ENCODE data around the gene TMEM255B. TPM values are rescaled to one million over a fixed set of nuclear protein-coding genes. Genes with fewer than 3 reads are reported as not detected.

Gene TMEM255B
- total RNA-seq, 2 experiments from 2014 or later: 1.7 to 1.8 TPM

GRCh38 chr13:113765564-113765910 lies 6.5 kb downstream of the TMEM255B start:
- Mint-ChIP-seq H3K27me3 (peaks cover 22% of the 10 kb centered on the region), H3K36me3 (ENCODE audit: low read depth) (no peaks in the 10 kb centered on the region), H3K9me3 (no peaks in the 10 kb centered on the region), H3K4me3 (no peak overlapping the region), H3K27ac (no peak overlapping the region), H3K4me1 (ENCODE audit: low read depth) (no peaks in the 10 kb centered on the region)
- ATAC-seq: no peak
- intact Hi-C loops (cut with micrococcal nuclease): no loop called here
- ChIA-PET POLR2A (no interaction called here), CTCF (no interaction called here)
- no peak for TF ChIP-seq CTCF (IDR thresholded peaks at IDR 0.05)
- no peak for DNase-seq

GRCh38 chr13:113766035-113766800 lies 7.2 kb downstream of the TMEM255B start:
- DNase-seq (no peak), ATAC-seq (no peak)
- POLR2A ChIA-PET: no interaction called here
- H3K4me1 Mint-ChIP-seq (ENCODE audit: low read depth): no peaks in the 10 kb centered on the region
- peaks cover 15% of the 10 kb centered on the region for H3K27me3 Mint-ChIP-seq
- intact Hi-C loops (cut with micrococcal nuclease): no loop called here
- H3K36me3 Mint-ChIP-seq (ENCODE audit: low read depth): no peaks in the 10 kb centered on the region
- H3K4me3 Mint-ChIP-seq: no peak overlapping the region
- no peak overlapping the region for H3K27ac Mint-ChIP-seq
- H3K9me3 Mint-ChIP-seq: no peaks in the 10 kb centered on the region
- TF ChIP-seq CTCF (IDR thresholded peaks at IDR 0.05): no peak
- CTCF ChIA-PET: no interaction called here

- no peak for TF ChIP-seq CTCF (IDR thresholded peaks at IDR 0.05)
- Mint-ChIP-seq H3K9me3 (peaks cover 6% of the 10 kb centered on the region), H3K36me3 (ENCODE audit: low read depth) (no peaks in the 10 kb centered on the region), H3K4me1 (ENCODE audit: low read depth) (peaks cover 8% of the 10 kb centered on the region), H3K4me3 (no peak overlapping the region), H3K27me3 (peaks cover 7% of the 10 kb centered on the region), H3K27ac (no peak overlapping the region)
- ChIA-PET POLR2A (no interaction called here), CTCF (no interaction called here)
- no peak for ATAC-seq
- intact Hi-C loops (cut with micrococcal nuclease): no loop called here
- DNase-seq: no peak
These were observed 8.3 kb downstream of the TMEM255B start for GRCh38 chr13:113767366-113767765.

- Mint-ChIP-seq H3K27ac (no peak overlapping the region), H3K36me3 (ENCODE audit: low read depth) (no peaks in the 10 kb centered on the region), H3K4me3 (no peak overlapping the region), H3K4me1 (ENCODE audit: low read depth) (peaks cover 11% of the 10 kb centered on the region), H3K9me3 (peaks cover 11% of the 10 kb centered on the region), H3K27me3 (peaks cover 6% of the 10 kb centered on the region)
- ChIA-PET CTCF (interaction anchor here (0.8 kb wide), 1 partner anchor 9 kb away, joined by 4 read pairs; the partner anchor contains the start of gene TMEM255B), POLR2A (no interaction called here)
- no peak for TF ChIP-seq CTCF (IDR thresholded peaks at IDR 0.05)
- ATAC-seq: no peak
- intact Hi-C loops (cut with micrococcal nuclease): no loop called here
- no peak for DNase-seq
These were observed 9.2 kb downstream of the TMEM255B start for GRCh38 chr13:113768018-113768905.

- H3K4me3 Mint-ChIP-seq: no peak overlapping the region
- TF ChIP-seq CTCF (IDR thresholded peaks at IDR 0.05): no peak
- ATAC-seq (no peak), DNase-seq (no peak)
- no peak overlapping the region for H3K27ac Mint-ChIP-seq
- peaks cover 2% of the 10 kb centered on the region for H3K27me3 Mint-ChIP-seq
- CTCF ChIA-PET: interaction anchor here (0.8 kb wide), 1 partner anchor 10 kb away, joined by 4 read pairs; the partner anchor contains the start of gene TMEM255B
- H3K9me3 Mint-ChIP-seq: peaks cover 11% of the 10 kb centered on the region
- POLR2A ChIA-PET: interaction anchor here (0.6 kb wide), 1 partner anchor 35 kb away, joined by 3 read pairs; no protein-coding TSS in a partner anchor
- intact Hi-C loops (cut with micrococcal nuclease): no loop called here
- peaks cover 11% of the 10 kb centered on the region for H3K4me1 Mint-ChIP-seq (ENCODE audit: low read depth)
- no peaks in the 10 kb centered on the region for H3K36me3 Mint-ChIP-seq (ENCODE audit: low read depth)
These were observed 10.1 kb downstream of the TMEM255B start for GRCh38 chr13:113769106-113769505.
